GM21717 (cell line): ENCODE data around the gene C10orf71.

Source experiments
- ATAC-seq: cut with Tn5 transposase; IDR thresholded peaks from one replicate; pipeline ENCODE4 v1.9.1; 2021; ENCODE audit warnings: mild to moderate bottlenecking, moderate library complexity; ENCODE audit not compliant: unreplicated experiment

The C10orf71 gene

DNA sequence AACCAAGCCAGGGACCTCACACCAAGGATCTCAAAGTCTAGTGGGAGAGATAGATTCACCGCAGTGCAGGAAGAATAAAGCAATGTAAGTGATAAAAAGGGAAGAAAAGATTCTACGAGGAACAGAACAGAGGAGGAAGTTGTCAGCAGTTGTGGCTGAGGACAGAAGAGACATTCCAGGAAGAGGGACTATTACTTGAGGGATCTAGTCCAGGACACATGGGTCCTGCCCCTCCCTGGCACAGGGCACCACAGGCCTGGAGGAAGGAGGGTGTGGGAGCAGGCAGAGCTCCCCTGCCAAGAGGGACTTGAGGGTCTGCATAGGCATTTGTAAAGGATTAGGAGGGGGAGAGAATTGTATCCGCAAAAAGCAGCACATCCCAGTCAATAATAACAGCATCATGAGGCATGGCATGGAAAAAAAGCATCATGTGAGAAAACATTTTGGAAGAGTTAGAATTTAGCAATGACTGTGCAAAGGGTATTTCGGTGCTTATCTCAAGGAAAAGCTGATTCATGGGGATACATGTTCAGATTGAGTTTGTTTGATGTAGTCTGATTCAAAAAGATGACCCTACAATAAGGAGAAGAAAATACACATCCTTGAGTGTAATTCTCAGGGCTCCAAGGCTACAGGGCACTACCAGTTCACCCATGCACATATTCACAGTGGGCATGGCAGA, 12.7 kb downstream of the C10orf71 start:
- ATAC-seq, result no peak

DNA sequence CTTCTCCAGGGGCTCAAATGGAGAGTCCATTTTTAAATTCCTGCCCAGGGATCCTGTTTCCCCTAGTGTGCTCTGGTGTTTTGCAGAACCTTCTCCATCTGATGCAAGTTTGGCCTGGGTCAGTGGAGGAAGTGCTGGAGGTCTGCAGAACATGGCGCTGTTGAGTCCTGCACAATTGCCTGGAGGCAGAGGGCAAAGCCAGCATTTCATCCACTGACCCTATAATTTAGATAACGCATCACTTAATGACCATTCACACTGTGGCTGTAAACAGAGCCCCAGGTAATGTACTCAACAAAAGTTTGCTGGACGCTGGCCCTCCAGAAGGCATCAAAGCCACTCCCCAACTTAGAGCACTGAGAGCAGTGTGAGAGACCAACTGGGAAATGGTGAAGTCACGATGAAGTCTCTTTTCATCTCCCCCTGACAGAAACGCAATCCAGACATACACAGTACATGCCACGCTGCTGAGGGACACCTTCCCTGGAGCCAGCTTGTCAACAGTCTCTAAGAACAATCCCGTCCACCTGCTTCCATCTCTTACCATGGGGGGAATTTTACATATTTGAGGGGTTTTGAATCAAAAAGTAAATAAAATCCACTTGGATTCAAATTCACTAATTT, 13.4 kb downstream of the C10orf71 start:
- no peak for ATAC-seq

DNA sequence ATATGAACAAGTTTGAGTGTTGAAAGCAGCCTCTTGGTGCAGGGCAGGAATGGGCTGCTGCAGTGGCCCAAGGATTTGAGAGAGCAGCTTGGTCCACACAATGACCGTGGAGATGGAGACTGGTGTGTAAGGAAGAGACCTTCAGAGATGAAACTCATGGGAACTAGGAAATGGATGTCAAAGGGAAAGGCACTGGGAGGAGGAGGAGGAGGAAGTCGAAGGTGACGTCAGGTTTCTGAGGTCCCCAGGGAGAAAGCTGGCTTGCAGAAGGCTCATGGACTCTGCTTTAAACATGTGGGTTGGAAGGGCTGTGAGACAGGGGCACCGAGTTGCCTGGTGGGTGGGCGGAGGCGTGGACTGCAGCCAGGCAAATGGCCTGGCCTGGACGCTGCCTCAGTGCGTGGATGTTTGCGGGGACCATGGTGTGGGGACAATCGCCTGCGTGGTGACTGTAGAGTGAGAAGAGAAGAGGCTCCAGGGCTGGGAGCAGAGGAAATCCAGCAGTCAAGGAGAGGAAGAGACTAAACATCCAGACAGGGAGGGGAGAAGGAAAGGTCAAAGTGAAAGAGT, 14.6 kb downstream of the C10orf71 start:
- no peak for ATAC-seq

DNA sequence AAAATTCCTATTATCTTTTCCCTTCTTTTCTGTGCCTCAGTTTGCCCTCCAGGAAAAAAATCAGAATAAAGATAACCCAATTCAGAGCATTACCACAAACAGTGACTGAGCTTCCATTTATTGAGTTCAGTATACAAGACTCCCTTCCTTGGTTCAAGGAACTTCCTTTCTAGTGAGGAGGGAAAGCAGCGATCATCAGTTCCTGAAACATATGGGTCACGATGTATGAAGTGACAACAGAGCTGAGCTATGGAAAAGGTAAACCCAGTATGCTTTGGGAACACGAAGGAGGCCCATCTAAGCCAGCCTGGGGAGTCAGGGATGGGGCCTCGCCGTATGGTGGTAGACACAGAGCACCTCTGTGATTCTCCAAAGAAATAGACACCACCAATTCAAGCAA, 15.8 kb downstream of the C10orf71 start:
- ATAC-seq, result no peak

DNA sequence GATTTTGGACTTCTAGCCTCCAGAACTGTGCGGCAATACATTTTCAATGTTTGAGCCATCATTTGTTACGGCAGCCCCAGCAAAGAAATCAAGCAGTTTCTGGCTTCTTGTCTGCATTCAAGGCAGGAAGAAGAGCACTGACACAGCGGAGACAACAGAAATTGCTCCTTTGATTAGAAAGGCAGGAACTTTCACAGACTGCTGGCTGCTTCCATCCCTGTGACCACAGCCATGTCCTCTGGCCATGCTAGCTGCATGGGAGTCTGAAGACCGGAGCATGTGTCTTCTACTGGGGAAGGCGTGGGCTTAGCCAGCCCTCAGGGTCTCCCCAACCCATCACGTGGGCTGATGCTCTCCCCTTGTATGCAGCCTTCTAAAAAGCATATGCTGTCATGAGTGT, 19.1 kb downstream of the C10orf71 start:
- no peak for ATAC-seq

DNA sequence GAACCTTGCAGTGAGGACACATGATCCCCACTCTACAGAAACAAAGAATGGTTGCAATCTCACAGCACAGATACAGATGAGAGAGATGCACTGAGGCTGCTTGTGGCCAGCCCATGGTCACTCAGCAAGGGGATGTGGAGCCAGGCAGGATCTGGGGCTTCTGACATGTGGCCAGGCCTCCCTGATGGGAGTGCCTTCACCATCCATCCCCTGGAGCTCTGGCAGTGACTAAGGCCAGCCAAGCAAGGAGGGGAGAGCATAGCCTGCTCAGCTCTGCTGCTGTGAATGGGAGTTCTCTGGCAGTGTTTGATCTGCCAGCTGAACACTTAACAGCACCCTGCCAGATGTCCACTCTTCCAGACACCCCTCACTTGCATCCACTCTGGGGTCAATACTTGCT, 19.8 kb downstream of the C10orf71 start:
- no peak for ATAC-seq

DNA sequence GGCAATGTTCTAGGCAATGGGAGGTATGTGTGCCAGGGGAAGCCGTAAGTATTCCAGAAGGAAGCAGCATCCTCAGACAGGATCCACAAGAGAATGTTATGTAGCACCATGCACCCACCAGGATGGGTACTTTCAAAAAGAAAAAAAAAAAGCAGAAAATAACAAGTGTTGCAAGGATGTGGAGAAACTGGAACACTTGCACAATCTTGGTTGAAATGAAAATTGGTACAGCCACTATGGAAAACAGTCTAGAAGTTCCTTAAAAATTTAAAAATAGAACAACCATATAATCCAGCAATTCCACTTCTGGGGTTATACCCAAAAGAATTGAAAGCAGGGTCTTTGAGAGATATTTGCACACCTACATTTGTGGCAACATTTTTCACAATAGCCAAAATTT, 20.2 kb downstream of the C10orf71 start:
- ATAC-seq, result no peak

DNA sequence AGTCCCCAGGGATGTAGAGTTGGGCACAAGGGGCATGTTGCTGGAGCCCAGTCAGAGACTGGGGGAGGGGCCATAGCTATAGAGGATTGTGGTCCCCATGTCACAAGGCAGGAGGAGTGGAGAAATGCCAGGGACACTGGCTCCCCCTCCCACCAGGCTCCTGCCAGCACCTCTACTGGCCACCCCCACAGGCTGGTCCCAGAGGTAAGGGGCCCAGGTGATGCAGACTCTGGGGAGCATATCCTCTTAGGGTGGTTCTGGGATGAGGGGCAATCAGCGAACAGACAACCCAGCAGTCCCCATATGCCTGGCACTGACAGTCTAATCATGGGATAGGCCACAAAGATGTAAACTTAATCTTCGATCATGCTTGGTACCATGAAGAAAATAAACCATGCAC, 21.2 kb downstream of the C10orf71 start:
- no peak for ATAC-seq

DNA sequence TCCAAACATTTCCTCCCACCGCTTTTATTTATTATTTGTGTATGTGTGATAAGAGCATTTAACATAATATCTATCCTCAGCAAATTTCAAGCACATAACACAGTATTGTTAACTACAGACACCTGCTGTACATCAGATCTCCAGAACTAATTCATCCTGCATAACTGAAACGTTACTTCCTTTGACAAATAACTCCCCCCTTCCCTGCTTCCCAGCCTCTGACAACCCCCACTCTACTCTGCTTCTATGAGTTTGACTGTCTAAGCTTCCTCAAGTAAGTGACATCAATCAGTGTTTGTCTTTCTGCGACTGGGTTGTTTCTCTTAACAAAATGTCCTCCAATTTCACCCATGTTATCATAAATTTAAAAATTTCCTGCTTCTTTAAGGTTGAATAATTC, 22.1 kb downstream of the C10orf71 start:
- no peak for ATAC-seq

DNA sequence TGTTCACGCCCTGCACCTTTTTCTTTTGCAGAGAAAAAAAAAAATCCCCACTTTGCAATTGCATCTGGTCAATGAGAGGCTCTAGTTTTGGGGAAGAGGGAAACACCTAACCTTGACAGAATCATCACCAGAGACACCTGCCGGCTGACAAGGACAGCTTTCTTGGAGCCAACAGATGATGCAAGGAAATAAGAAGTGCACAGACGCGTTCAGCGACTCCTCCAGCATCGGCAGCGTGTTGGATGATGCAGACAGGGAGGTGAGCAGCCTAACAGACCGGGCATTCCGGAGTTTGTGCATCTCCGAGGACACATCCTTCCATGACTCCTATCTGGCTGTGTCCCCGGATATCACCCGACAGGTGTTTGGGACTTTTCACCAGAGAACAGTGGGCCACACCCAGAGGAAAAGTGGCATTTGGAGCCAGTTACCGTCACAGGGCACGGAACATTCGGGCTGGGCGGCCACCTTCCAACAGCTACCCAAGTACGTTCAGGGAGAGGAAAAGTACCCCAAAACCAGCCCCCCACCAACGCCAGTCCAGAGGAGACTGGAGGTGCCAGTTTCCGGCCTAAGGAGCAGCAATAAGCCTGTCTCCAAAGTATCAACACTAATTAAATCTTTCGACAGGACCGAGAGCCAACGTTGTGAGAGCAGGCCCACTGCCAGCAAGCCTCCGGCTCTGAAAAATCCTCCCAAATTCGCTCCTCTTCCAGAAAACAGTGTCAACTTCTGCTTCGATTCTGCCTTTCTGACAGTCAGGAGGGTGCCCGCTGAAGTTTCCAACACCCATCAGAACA, 23.6 kb downstream of the C10orf71 start:
- ATAC-seq, result no peak

DNA sequence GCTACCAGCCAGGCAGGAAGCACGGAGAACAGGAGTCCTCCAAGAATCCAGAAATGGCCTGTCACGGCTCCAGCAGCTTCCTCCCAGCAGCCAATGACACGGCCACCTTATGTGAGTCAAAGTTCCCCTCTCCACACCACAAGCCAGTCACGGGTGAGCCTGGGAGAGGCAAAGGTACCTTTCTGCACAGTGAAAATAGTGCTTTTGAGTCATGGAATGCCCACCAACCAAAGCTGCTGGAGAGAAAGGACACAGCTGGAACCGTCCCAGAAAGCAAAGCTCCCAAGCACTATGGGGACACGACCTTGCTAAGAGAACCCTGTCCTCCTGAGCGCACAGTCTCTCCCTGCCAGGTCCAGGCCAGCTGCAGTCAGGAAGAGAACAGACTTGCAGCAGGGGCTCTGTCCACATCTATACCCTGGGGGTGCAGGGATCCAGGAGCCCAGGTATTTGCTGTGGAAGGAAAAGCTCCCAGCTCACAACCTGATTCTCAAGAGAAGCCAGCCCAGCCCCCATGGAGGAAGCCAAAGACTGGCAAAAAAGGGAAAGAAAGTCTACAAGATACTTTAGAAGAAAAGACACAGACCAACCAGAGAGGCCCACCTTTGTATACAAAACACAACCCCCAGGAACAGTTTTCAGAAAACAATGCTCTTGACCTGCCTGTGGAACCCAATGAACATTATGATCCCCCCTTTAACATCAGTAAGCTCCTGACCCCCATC, 24.4 kb downstream of the C10orf71 start:
- ATAC-seq, result no peak

DNA sequence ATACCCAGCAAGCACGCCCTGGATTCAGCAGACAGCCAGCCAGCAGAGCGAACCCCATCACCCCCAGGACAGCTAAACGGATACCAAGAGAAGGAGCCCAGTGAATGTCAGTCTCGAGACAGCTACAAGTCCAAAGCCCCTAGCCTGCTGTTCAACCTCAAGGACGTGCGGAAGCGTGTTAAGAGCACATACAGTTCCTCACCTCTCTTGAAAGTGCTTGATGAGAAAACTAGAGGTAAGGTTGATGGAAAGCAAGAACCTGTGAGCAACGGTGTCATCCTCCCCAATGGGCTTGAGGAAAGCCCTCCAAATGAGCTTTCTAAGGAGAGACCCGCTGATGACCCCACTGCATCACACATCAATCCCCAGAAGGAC, 24.9 kb downstream of the C10orf71 start:
- no peak for ATAC-seq

DNA sequence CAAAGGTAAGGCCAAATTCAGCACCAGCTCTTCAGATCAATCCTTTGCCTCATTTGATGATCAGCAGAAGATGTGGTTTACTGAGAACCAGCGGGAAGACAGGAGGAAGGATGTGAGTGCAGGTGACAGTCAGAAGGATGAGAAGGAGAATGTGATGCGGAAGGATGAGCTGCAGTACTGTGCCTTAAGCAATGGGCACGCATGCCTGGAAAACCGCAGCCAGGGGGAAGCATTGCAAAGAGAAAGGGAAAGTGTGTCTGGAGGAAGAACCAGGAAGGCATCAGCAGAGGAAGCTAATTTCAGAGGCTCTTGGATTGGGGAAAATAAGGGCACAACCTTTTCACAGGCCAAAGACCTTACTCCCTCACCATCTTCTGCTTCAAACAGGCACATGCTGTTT, 25.7 kb downstream of the C10orf71 start:
- ATAC-seq, result no peak

DNA sequence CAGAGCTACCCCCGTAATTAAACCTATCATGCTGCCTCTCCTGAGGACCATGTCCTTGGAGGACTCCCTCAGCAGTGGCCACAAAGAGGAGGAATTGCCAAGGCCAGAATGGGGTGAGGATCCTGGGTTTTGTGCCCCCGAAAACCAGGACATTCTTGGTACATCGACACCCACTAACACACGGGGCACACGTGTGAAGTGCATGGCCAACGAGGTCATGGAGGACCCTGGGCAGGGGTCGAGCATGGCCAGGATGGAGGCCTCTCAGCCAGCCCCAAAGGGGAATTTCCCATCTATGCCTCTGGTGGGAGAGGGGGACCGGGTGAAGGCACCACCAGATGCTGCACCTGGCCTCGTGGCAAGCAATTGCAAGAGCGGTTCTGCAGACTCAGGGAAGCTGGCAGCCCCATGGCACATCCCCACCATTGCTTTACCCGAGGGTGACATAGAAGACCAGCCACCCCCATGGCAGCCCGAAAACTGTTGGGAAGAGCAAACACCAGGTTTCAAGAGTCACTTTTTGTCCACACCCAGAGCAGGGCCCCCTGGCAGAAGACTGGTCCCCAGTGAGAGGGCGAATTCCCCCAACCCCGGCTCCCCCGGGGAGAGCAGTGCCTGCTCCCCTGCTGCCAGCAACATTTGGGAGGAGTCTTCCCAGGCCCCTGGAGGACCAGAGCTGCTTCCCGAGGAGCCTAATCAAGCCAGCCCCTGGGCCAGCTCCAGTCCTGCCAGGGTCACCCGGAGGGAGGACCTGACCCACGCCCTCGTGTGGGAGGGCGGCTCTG, 26.4 kb downstream of the C10orf71 start:
- no peak for ATAC-seq

DNA sequence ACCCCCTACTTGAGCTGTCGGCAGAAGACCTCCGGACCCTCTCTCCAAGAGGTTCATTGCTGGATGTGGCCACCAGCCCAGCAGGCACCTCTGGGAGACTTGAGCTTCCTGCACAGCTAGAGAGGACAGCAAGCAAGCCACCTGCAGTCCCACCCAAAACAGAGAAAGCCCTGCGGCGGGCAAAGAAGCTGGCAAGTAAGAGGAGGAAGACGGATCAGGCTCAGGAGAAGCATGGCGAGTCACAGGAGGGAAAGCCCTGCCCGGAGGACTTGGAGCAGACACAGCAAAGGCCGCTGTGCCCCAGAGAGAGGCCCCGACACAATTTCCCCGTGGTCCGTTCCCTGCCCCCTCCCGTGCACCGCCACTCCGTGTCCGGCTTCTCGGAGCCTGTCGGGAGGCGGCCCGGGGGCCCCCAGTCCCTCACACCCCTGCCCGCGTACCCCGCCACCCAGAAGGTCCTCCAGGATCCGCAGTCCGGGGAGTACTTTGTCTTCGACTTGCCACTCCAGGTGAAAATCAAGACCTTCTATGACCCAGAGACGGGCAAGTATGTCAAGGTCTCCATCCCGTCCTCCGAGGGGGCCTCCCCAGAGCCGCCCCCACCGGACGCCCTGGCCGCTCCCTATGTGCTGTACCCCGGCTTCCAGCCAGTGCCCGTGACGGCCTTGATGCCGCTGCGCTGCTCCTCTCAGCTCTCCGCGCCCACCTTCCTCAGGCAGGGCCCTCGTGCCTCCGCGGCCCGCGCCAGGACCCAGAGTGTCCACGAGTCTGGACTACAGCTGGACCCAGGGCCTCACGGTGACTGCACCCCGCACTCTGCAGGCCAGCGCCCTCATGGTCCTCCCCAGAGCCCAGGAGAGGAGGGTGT, 27.2 kb downstream of the C10orf71 start:
- ATAC-seq, result no peak

DNA sequence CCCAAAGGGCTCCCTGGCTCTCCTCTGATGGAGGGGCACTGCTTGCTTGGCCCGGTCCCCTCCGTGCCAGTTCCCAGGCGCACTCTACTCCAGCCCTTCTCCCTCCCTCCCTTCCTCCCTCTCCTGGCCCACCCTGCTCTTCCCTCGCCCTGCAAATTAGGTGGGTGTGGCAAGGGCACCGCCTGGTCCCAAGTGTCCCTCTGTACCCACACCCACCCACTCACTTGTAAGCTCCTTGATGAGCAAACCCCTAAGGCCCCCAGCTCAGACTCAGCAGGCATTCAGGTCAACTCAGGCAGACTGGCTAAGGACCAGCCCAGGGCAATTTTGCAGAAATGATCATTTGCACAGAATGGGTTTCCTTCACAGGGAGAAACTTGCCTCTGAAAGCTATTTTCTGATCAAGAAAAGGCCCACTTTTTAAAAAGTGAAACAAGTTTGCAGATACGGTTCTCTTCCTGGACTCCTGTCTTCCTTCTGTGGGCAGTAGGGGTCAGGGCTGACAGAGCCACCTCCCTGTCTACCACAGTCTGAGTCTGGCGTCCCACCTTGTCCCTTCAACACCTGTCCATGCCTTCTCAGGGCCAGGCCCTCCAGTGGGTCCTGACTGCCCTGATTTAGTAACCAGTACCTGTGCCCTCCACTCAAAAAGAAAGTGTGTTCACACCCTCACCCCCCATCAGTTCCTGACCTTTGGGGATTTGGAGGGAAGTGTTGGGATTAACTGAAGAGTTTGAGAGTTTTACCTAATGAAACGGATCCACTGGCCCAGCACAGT, 28.3 kb downstream of the C10orf71 start:
- ATAC-seq, result no peak

DNA sequence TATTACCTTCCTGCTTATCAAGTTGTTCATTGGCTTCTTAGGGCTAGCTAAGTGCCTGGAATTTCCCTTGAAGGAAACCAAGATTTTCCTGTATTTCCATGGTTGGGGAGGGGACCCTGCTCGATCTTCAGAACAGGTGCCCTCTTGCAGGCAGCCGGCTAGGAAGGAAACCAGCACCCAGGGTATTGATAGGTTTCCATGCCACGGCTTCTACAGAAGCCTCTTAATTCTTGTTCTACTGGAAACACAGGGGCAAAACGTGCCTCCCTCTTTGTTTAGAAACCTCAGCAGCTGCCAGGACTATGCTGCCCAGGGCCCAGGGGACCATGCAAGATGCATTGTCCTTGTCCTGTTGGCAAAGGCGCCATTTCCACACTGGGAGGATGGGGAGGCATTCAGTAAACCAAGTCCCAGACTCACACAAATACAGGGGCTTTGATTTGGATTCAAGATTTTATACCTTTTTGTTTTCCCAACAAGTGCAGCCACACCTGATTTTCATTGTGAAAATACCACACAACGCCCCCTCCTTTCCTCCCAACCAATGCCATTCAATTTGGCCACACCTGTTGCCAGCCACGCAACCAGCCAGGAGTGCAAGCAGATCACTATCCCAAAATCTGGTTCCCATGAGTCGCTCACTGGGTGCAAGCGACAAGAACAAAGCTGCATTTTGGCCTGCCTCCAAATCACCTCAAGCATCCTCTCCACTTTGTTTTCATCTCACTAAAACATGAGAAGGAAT, 29.6 kb downstream of the C10orf71 start:
- no peak for ATAC-seq

DNA sequence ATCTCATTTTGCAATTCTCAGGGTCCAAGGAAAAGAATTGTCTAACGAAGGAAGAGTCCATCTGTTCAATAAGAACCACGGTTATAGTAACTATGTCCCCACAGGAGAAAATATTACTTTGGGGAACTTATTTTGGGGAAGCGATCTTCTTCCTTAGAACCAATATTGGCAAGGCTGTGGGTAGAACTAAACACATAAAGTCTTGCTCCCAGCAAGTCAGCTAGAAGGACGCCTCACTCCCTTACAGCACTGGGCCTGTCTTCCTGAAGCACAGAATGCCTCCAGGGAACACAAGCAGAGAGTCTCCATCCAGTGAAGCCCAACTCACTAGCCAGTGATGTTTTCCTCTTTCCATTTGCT, 30.2 kb downstream of the C10orf71 start:
- no peak for ATAC-seq
